ENCODE results near the gene TM4SF5.

DNA sequence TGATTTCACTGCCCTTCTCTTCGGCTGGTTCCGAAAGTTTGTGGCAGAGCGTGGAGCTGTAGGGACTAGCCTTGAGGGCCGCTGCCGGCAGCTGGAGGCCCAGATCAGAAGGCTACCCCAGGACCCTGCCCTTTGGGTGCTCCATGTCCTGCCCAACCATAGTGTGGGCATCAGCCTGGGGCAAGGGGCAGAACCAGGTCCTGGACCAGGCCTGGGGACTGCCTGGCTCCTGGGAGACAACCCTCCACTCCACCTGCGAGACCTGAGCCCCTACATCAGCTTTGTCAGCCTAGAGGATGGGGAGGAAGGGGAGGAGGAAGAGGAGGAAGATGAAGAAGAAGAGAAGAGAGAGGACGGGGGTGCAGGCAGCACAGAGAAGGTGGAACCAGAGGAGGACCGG is 31.1 kb upstream of the TM4SF5 start:
- TF ChIP-seq, protein P1, sequence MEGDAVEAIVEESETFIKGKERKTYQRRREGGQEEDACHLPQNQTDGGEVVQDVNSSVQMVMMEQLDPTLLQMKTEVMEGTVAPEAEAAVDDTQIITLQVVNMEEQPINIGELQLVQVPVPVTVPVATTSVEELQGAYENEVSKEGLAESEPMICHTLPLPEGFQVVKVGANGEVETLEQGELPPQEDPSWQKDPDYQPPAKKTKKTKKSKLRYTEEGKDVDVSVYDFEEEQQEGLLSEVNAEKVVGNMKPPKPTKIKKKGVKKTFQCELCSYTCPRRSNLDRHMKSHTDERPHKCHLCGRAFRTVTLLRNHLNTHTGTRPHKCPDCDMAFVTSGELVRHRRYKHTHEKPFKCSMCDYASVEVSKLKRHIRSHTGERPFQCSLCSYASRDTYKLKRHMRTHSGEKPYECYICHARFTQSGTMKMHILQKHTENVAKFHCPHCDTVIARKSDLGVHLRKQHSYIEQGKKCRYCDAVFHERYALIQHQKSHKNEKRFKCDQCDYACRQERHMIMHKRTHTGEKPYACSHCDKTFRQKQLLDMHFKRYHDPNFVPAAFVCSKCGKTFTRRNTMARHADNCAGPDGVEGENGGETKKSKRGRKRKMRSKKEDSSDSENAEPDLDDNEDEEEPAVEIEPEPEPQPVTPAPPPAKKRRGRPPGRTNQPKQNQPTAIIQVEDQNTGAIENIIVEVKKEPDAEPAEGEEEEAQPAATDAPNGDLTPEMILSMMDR (IDR thresholded peaks at IDR 0.05 in 8 of 11, conservative IDR thresholded peaks at IDR 0.05 in 3 of 11), result no peak
- TF ChIP-seq POLR2A (IDR thresholded peaks at IDR 0.05), result no peak
- TF ChIP-seq POLR2AphosphoS5 (IDR thresholded peaks at IDR 0.05), result no peak

All from spleen (tissue), 7 donors.